Activated CD4-positive, alpha-beta T cell treated with anti-CD3 and anti-CD28 coated beads for 4 hours (primary cell): ENCODE data around the gene OPA1.

Experiments used
- DNase-seq, 2 donors: peaks; one replicate each; pipeline ENCODE4 v3.0.0-alpha.2; 2020

OPA1 gene

DNA sequence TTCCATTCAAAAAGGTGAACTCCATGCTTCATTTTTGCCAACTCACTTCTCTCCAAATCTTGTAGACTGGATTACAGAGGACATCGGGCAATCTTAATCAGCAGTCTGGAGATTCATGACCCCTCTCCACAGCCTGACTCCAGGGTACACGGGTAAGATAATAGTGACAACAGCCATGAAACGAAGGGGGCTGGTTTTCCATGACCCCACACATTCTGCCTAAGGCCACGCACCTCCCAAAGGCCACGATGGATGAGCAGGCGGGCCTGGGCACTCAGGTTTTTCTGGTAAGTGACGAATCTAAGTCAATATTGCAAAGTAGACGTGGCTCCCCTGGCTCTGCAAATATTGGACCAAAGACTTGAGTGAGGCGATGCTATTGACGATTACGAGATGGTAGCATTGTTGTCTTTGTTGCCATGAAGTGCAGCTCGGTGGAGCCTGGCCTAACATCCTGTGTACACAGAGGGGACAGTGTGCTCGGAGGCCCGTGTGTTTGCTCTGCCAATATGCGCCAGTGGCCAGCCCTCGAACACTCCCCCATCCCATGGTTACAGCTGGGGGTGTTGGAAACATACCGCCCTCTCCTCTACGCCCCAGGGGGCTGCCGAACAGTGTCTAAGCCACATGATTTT, 119.1 kb downstream of the OPA1 start:
- DNase-seq: no peak

DNA sequence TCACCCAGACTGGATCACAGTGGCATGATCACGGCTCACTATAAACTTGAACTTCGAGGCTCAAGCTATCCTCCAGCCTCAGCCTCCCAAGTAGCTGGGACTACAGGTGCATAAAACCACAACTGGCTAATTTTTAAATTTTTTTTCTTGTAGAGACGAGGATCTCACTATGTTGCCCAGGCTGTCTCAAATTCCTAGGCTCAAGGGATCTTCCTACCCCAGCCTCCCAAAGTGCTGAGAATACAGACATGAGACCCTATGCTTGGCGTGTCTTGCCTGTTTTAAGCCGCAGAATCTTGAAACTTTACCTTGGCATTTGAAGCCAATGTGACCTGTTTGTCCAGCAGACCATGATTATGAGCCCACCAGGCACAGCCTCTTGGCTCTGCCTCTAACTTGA, 119.9 kb downstream of the OPA1 start:
- DNase-seq: no peak

DNA sequence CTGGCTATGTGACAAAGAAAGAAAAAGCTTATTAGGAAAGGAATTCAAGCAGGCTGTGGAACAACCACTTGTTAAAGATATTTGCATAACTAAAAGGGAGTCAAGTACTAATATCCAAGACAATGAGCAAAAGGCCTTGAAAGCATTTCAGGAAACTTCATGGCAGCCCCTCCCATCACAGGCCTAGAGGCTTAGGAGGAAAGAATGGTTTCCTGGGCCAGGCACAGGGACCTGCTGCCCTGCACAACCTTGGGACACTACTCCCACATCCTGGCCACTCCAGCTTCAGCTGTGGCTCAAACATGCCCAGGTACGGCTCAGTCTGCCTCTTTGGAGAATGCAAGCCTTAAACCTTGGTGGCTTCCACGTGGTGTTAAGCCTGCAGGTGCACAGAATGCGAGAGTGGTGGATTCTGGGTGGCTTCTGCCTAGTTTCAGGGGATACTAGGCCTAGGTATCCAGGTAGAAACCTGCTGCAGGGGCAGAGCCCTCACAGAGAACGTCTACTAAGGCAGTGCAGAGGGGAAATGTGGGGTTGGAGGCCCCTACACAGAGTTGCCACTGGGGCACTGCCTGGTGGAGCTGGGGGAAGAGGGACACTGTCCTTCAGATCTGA, 121.6 kb downstream of the OPA1 start:
- DNase-seq: no peak

DNA sequence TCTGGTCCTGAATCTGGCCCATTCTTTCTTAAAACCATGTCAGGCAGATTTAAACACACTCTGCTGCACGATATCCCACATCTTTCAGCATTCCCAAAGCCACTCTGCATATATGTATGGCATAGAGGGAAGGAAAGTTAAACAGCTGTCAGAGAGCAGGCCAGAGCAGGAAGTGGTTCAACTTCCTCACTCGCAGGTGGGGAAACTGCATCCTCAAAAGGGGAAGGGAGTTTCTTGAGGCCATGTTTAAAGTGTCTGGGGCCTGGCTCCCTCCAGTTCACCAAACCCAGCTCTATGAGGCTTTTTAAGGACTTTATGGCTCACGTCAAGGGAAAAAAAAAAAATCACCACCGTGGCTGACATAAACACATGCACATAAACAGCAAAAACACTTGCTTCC, 123.1 kb downstream of the OPA1 start:
- no peak for DNase-seq

DNA sequence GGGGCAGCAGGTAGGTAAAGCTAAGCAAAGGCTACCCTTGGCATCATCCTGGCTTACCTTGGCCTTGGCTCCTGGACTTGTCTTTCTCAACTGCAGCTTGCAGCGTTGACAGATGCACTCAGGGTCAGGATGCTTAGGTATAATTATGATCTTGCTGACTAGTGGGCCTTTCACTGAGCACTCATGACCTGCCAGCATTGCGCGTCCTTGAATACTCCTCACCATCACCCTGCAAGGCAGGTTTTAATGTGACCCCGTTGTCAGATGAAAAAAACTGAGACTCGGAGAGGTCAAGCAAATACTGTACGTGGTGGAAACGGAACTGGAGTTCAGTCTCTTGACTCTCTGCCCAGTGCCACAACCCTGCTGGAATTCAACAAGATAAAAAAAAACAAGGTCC, 126.7 kb downstream of the OPA1 start:
- DNase-seq: no peak

DNA sequence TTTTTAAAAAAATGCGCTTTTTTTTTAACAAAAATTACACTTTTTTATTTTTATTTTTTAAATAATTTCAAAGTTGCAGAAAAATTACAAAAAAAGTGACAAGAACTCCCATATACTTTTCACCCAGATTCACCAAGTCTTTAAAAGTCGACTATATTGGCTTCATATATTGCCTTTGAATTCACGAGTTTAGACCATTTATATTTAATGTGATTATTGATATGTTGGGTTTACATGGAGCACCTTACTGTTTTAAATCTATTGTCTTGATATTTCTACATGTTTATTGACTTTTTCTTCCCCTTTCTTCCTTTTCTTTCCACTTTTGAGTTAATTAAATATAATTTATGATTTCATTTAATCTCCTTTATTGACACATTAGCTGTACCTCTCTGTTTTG, 127.2 kb downstream of the OPA1 start:
- no peak for DNase-seq

DNA sequence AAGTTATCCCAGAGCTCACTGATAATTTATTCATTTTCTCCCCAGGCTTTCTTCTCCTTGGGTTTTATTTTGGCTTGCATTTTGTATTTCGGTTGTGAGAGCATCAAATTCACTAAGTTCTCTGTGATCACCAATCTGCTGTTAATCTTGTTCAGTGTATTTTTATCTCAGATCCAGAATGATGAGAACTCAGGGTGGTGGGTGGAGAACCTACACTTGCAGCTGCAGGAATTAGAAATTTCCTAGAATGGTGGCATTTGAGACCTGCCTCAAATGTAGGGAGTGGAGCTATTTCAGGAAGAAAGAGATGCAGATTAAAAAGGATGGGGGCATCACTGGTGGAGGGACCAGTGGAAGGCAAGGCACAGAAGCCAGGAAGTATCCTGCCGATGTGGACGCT, 129.6 kb downstream of the OPA1 start:
- DNase-seq: no peak

DNA sequence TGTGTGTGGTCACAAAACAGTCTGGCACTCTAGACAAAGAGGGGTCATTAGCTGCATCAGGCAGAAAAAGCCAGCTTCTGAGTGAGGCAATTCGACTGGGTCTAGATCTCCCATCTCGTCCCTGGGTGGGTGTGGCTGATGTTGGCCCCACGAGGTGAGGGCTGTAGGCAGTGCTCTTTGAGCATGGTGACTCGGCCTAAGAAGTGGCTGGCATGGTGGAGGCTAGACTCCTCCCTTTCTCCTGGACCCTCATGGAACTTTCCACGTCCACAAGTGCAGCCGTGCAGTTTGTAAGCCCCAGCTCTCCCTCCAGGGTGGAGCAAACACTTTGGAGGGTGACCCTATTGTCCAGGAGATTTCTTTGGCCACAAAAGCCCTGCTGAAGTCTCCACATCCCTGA, 134.1 kb downstream of the OPA1 start:
- DNase-seq: no peak

DNA sequence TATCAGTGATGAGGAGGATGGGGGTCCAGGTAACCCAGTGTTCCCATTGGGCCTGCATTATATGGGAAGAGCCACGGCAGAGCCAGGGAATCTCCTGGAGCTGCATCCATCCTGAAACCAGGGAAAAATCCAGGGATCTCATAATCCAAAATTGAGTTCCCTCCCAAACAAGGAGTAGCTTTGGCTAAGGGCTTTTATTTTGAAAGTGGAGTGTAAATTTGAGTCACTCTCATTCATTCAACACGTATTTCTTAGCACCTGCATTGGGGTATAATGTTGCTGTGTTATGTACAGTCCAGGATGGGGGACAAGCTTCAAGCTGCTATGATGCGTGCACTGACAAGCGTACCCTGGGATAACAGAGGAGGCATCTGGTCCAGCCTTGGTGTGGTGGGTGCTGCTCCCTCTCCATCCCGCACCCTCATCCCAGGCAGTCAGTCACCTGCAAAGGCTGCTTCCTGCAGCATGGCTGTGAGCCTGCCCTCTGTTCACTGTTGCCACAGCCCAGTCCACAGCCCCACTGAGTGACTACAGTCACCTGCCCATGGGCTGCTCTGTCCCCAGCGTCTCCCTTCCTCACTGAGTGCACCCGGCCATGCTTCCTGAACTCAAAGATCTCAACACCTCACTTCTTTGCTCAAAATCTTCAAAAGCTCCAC, 135.6 kb downstream of the OPA1 start:
- DNase-seq: no peak

DNA sequence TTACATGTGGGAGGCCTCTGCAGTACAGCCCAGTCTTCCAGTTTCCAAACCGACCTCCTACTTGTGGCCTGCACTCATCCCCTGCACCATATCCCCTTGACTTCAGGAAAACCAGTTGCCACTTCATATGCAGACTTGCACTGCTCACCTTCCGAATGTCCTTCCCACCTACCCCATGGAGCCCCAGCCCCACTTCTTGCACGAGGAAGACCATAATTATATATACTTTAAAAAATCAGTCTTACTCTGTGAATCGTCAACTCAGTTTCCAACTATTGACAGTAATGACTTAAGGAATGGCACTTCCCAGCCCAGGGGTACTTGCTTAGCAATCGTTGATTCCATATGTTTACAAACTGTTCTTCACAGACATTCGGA, 136.1 kb downstream of the OPA1 start:
- no peak for DNase-seq

DNA sequence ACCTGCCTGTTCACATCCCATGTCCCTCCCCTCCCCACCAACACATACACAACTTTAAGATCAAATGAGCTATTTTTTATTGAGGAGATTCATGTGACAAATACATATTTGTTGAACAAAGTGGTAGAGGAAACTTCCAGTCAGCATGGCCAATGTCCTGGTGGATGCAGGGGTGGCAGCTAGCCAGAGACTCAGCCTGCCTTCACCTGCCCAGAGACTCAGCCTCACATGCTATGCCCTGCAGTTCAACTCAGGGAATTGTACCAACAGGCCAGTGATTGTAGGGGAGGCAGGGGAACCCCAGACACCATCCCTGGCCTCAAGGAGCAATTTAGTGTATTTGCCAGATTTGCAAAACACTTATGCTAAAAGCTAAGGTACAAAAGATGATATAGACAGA, 136.6 kb downstream of the OPA1 start:
- DNase-seq: no peak

DNA sequence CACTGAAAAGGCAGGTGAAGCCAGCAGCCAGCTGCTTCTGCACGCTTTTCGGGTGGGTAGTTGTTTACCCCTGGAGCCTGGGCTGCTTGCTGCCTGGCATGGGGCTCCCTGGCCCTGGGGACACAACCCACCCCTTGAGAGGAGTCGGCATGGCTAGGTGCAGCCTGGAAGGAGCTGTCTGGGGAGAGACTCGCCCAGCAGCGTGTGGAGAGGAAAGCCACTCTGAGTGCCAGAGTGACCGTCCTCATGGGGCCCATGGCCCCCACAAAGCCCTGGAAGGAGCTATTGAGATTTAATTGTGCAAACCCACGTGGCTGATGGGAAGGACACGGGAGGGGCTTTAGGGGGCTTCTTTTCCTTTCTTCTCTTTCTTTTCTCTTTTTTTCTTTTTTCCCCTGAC, 137.5 kb downstream of the OPA1 start:
- no peak for DNase-seq

DNA sequence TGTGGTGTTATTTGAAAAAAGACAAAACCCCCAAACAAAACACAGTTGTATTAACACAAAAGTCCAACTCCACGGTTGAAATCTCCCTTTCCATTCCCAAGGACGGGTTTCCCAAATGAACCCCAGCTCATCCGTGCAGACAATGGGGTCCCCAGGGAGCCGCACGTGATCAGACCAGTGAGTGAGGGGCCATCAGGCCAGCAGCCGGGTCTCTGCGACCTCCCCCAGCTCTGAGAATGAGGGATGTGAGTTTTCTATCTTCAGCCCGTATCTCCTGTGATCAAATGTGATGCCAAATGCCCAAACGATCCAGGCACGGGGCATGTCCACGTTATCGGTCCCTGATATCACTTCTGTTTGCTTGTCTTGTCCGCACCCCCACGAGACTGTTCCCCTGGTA, 138.0 kb downstream of the OPA1 start:
- no peak for DNase-seq

DNA sequence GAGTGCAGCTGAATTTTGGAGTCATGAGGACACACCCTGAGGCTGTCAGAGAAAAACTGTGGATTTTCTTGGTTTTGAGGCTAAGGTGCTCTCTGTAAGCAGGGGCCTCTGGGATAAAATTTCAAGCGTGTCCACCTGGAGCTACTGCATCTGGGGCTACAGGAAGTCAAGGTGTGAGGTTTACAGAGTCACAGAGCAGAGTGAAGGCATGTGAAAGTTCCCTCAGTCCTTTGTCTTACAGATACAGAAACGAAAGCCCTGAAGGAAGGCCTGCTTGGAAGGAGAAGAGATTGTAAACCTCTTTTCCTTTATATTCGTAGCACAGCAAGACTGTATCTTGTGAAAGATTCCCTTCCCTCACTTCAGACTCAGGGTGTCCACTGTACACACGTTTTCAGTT, 138.6 kb downstream of the OPA1 start:
- DNase-seq: no peak

DNA sequence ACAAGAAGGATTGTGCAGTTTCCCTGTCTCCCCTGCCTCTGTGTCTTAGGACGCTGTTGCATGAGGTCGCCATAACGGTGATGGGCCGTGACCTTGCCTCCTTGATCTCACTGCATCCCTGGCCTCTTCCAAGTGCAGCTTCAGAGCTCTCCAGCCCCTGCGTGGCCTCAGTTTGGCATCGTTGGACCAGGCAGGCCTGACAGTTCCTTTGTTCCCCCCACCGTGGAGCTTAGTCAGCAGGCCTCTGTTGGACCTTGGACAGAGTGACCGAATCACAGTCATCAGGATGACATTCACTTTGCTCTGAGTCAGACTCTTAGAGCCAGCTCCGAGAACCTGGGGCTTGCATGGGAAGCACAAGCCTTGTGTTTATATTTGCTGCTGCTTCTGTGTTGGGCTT, 139.4 kb downstream of the OPA1 start:
- no peak for DNase-seq

DNA sequence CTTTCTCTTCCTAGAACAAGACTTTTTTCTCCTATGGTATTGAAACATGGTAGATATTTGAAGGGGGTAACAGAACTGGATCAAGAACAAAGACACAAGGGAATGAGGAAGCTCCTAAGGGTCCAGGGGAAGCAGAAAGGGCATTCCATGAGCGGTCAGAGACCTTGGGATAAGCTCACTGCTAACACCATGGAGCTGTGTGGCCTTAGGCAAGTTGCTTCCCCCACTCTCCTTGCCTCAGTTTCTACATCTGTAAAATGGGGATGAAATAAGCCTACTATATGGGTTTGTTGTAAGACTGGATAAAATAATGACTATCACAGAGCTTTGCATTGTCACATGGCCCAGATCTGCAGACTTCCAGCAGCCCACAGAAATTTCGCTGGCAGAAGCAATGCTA, 139.8 kb downstream of the OPA1 start:
- DNase-seq: no peak

DNA sequence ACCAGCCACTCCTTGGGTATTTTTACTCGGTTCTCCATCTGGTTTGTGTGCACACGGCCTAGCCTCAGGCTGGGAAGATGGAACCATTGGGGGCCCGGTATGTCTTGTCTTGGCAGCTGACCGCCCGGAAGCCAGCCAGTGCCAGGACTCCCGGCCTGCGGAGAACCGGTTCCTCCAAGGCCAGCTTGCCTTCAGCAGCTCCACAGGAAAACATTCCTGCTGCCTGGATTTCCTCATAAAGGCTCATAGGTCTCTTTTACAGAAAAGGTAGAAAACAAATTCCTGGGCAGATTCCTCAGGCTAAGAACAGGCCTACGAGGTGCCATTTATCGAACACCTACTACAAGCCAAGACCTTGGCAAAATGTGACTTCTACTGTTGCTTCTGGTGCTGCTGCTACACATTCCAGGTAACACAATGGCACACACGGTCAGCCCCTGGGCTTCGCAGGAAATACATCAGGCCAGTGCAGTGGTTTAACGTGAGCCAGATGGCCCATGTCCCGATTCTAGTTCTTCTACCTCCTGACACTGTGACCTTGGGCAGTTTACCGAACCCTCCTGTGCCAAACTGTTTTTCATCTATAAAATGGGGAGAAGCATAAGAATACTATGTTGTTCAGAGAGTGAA, 141.8 kb downstream of the OPA1 start:
- DNase-seq: no peak

DNA sequence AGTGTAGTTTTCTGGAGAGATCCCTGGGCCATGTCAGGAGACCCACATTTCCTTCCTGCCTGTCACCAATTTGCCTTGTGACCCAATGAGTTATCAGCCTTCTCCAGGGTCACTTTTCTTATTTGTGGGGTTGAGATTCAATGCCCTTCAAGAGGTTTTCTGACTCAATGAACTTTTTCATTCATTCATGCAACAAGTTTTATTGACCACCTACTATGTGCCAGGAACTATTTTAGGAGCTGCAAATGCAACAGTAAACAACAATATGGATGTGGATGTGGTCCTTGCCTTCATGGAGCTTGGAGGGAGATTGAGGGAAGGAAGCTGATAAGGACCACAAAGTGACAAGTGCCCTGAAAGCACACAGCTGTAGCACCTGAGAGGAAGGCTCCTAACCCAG, 142.8 kb downstream of the OPA1 start:
- DNase-seq: no peak

DNA sequence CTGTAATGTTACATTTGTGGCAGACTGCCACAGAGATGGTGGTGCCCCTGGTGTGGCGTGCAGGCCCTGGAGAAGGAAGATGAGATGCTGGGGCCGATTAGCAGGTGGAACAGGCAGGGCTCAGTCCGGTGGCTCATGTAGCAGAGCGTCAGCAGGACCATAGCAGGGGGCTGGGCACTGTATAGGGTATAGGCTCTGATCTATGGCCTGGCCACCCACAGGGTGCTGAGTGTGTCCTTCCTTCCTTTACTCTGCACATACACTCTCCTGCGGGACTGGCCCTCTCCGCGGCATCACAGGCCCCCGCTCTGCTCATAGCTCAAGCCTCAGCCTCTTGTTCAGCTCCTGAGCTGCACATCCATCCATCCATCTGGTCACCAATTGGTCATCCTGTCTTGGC, 143.6 kb downstream of the OPA1 start:
- DNase-seq: no peak

DNA sequence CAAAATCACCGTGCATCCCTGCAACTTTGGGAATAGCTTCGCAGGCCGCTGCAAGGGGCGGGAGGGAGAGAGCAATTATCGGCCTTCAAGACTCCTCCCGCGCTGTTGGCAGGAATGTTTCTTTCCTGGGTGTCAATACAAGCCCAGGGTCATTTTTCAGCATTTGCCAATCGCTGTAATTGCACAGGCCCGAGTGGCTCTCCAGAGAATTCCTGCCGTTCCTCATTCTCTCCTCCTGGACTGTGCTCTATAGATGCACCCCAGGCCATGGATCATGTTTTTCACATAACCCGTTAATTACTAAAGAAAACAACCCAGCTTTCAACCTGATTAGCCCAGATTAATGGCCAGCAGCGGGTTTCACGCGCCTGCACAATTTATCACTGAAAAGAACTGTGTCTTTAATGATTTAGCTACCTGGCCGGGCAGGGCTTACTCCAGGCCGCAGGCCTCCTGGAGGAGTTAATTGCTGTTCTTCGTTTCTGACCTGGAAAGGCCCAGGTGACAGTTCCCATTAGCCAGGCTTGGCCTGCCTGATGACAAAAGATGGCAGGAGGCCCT, 144.3 kb downstream of the OPA1 start:
- DNase-seq: no peak

DNA sequence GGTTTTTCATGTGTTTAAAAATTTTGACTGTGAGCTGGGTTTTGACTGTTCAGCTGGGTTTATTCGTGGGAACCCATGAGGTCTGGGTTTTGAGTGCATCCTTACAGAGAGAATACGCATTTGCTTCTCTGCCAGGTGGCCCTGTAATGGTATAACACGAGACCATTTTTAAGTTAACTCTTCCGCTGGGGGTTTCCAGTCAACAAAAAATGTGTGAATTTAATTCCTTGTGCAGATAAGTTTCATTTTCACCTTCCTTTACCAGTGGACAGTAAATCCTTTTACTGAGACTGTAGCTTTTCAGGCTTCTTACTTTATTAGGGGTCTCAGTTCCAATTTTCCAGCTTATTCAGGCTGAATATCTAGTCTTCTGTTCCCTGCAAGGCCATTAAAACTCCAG, 149.6 kb downstream of the OPA1 start:
- no peak for DNase-seq

DNA sequence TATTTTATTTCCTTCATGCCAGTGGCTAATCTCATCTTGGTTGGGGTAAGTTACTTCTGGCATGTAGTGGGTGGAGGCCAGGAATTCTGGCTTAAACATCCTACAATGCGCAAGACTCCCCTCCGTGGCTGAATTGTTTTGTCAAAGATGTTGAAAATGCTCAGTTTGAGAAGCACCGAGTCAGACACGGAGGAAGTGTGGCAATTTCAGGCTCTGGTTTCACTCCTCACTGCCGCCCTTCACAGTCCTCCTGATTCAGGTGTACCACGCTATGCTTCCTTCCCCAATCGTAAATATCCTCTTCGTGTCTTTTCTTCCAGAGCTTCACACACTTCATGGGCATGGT, 150.7 kb downstream of the OPA1 start:
- DNase-seq: no peak

DNA sequence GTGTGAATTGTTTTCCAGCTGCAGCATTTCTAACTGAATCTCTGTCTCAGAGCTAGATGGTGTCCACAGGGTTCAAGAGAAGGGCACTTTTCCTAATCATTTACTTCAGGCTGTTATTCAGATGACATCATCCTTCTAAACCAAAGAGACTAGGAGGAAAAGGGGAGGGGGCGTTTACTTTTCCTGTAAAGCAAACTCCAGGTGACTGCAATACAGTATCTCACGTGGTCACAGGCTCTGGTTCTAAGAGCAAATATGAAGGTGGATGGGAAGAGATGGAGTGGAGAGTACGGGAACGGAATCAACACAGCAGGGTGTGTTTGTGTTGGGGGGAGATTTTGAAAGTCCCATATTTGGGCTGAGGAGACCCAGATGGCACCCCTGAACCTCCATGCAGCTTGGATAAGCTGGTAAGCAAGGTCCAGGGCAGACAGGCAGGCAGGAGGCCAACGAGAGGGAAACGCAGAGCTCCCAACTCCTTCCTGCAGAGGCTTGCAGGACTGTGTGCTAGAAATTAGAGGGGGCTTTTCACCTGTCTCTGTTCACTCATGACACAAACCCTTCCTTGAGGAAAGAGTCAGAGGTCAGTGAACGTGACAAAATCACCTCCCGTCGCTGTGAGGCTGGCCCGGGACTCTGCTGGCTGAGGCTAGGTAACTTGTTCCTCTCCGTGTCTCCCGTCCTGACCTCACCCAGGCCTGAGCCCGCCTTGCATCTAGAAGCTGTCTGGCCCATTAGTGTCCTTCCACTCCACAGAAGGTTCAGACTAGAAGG, 151.2 kb downstream of the OPA1 start:
- DNase-seq: no peak
